KMS-11 (cell line): Measurements from ENCODE around the gene NAA10.

Experiments used
- H2AFZ ChIP-seq: fragments of 200-600 bp; sonication (generic); 2 replicates; pipeline ENCODE4 v1.6.1; 2016; ENCODE audit warnings: antibody characterized with exemption, mixed run types, low read depth
- H3K27ac ChIP-seq: fragments of 200-600 bp; sonication (generic); 2 replicates; pipeline ENCODE4 v1.6.1; 2016; ENCODE audit warnings: mild to moderate bottlenecking, mixed run types
- H3K27me3 ChIP-seq: fragments of 200-600 bp; sonication (generic); 2 replicates; pipeline ENCODE4 v1.6.1; 2017; ENCODE audit warnings: mild to moderate bottlenecking, low read depth, mixed run types, moderate library complexity; ENCODE audit not compliant: insufficient read depth
- H3K36me3 ChIP-seq: fragments of 200-600 bp; sonication (generic); 2 replicates; pipeline ENCODE4 v1.6.1; 2017; ENCODE audit warnings: mild to moderate bottlenecking, mixed run types; ENCODE audit not compliant: insufficient read depth
- H3K4me1 ChIP-seq: fragments of 200-600 bp; sonication (generic); 2 replicates; pipeline ENCODE4 v1.6.1; 2016; ENCODE audit warnings: mild to moderate bottlenecking, low read depth, mixed run types; ENCODE audit not compliant: poor library complexity, severe bottlenecking
- H3K4me2 ChIP-seq: fragments of 200-600 bp; sonication (generic); 2 replicates; pipeline ENCODE4 v1.7.0; 2016; ENCODE audit warnings: mild to moderate bottlenecking, mixed run types
- H3K4me3 ChIP-seq: fragments of 200-600 bp; sonication (generic); IDR thresholded peaks from 2 replicates; pipeline ENCODE4 v1.6.1; 2017; ENCODE audit warnings: low read depth, low read length, mixed read lengths; ENCODE audit not compliant: insufficient read depth
- H3K79me2 ChIP-seq: fragments of 200-600 bp; sonication (generic); 2 replicates; pipeline ENCODE4 v1.6.1; 2016; ENCODE audit warnings: low read depth, mixed run types; ENCODE audit not compliant: insufficient read depth
- H3K9ac ChIP-seq: fragments of 200-600 bp; sonication (generic); 2 replicates; pipeline ENCODE4 v1.6.1; 2016; ENCODE audit warnings: mild to moderate bottlenecking, mixed run types
- H4K20me1 ChIP-seq: fragments of 200-600 bp; sonication (generic); 2 replicates; pipeline ENCODE4 v1.6.1; 2016; ENCODE audit warnings: mild to moderate bottlenecking, mixed run types; ENCODE audit not compliant: insufficient read depth
- CTCF ChIP-seq: fragments of 200-600 bp; sonication (generic); conservative IDR thresholded peaks from 2 replicates; pipeline ENCODE4 v1.6.1; 2017; ENCODE audit warnings: low read depth, mild to moderate bottlenecking, antibody characterized with exemption, low read length, moderate library complexity, mixed read lengths

The NAA10 gene

GRCh38 chrX:153951683-153952372, 17.0 kb upstream of the NAA10 start:
- Histone ChIP-seq H3K9ac (no peak overlapping the region), H4K20me1 (no peaks in the 10 kb centered on the region)

GRCh38 chrX:153950127-153950526, 15.3 kb upstream of the NAA10 start:
- TF ChIP-seq CTCF: no peak
- H3K4me1 ChIP-seq: peaks cover 4% of the 10 kb centered on the region
- H3K4me3 ChIP-seq: no peak overlapping the region
- no peaks in the 10 kb centered on the region for H3K79me2 ChIP-seq
- no peaks in the 10 kb centered on the region; the same call in 1 of the 2 replicates for H3K36me3 ChIP-seq
- H3K4me2 ChIP-seq: no peak overlapping the region
- no peaks in the 10 kb centered on the region for H3K27me3 ChIP-seq
- no peaks in the 10 kb centered on the region for H4K20me1 ChIP-seq
- no peak overlapping the region for H3K27ac ChIP-seq
- no peak overlapping the region for H2AFZ ChIP-seq
- H3K9ac ChIP-seq: no peak overlapping the region

More at GRCh38 chrX:153951683-153952372, 17.0 kb upstream of the NAA10 start:
- Histone ChIP-seq H3K4me3 (no peak overlapping the region), H3K4me2 (no peak overlapping the region), H2AFZ (no peak overlapping the region), H3K4me1 (peaks cover 4% of the 10 kb centered on the region), H3K79me2 (no peaks in the 10 kb centered on the region), H3K36me3 (no peaks in the 10 kb centered on the region; the same call in 1 of the 2 replicates), H3K27me3 (no peaks in the 10 kb centered on the region), H3K27ac (no peak overlapping the region)
- TF ChIP-seq CTCF: no peak

GRCh38 chrX:153948847-153949805, 14.3 kb upstream of the NAA10 start:
- Histone ChIP-seq H2AFZ (no peak overlapping the region), H3K9ac (no peak overlapping the region), H3K4me2 (no peak overlapping the region), H3K27ac (no peak overlapping the region), H3K36me3 (no peaks in the 10 kb centered on the region), H4K20me1 (no peaks in the 10 kb centered on the region), H3K4me1 (peaks cover 4% of the 10 kb centered on the region), H3K79me2 (no peaks in the 10 kb centered on the region), H3K27me3 (no peaks in the 10 kb centered on the region), H3K4me3 (no peak overlapping the region)
- no peak for TF ChIP-seq CTCF

- Histone ChIP-seq H3K79me2 (no peaks in the 10 kb centered on the region), H3K9ac (no peak overlapping the region), H3K4me3 (no peak overlapping the region), H2AFZ (no peak overlapping the region), H3K36me3 (no peaks in the 10 kb centered on the region), H4K20me1 (no peaks in the 10 kb centered on the region), H3K27me3 (no peaks in the 10 kb centered on the region), H3K27ac (no peak overlapping the region), H3K4me1 (peaks cover 4% of the 10 kb centered on the region), H3K4me2 (no peak overlapping the region)
- TF ChIP-seq CTCF: no peak
Measured at GRCh38 chrX:153948002-153948466, 13.2 kb upstream of the NAA10 start.
